CD14-positive monocyte (primary cell): ENCODE data around the gene UNG. TPM values are rescaled to one million over a fixed set of nuclear protein-coding genes. Genes with fewer than 3 reads are reported as not detected.

Experiments used
- DNase-seq, 3 donors: peaks; one replicate each; pipeline ENCODE4 v3.0.0-alpha.2; 2011 to 2022
- H2AFZ ChIP-seq: 2 replicates; pipeline ENCODE4 v1.6.0; 2012; ENCODE audit warnings: mild to moderate bottlenecking, low read depth, low read length, inconsistent platforms; ENCODE audit not compliant: insufficient read depth, poor library complexity, severe bottlenecking
- H3K27ac ChIP-seq, 2 donors: 1 replicate in 1 of 2; 2 replicates in 1 of 2; pipeline ENCODE4 v1.5.1; 2012 to 2013; ENCODE audit warnings: low read length in 2 of 2, control low read depth in 1 of 2, inconsistent platforms in 1 of 2, low read depth in 1 of 2, mild to moderate bottlenecking in 1 of 2
- H3K27me3 ChIP-seq, 2 donors: one replicate each; pipeline versions ENCODE4 v1.6.0 to v1.6.1; 2011 to 2013; ENCODE audit warnings: low read length in 2 of 2; ENCODE audit not compliant: control insufficient read depth in 2 of 2, insufficient read depth in 2 of 2
- H3K36me3 ChIP-seq, 2 donors: replicated peaks in 1 of 2; 1 replicate in 1 of 2; 2 replicates in 1 of 2; pipeline versions ENCODE4 v1.5.1 to v1.6.1; 2012 to 2013; ENCODE audit warnings: low read length in 2 of 2, control low read depth in 1 of 2, inconsistent platforms in 1 of 2, mild to moderate bottlenecking in 1 of 2; ENCODE audit not compliant: insufficient read depth in 2 of 2, control insufficient read depth in 1 of 2
- H3K4me1 ChIP-seq, 2 donors: 1 replicate in 1 of 2; 2 replicates in 1 of 2; pipeline versions ENCODE4 v1.5.1 to v1.6.1; 2012 to 2013; ENCODE audit warnings: low read length in 2 of 2, control low read depth in 1 of 2, inconsistent platforms in 1 of 2, mild to moderate bottlenecking in 1 of 2, moderate library complexity in 1 of 2; ENCODE audit not compliant: insufficient read depth in 2 of 2, control insufficient read depth in 1 of 2
- H3K4me2 ChIP-seq: replicated peaks from 2 replicates; pipeline ENCODE3; 2012; ENCODE audit warnings: low read length, moderate library complexity, mild to moderate bottlenecking; ENCODE audit not compliant: poor library complexity, severe bottlenecking; ENCODE audit errors: extremely low read depth
- H3K4me3 ChIP-seq, 3 experiments: fragments of 200-600 bp in 1 of 3; sonication (generic) in 1 of 3; replicated peaks in 1 of 3; 1 replicate in 2 of 3; 2 replicates in 1 of 3; pipeline ENCODE4 v1.5.1; 2011 to 2013; ENCODE audit warnings: low read length in 3 of 3, mild to moderate bottlenecking in 3 of 3, control low read depth in 2 of 3, low read depth in 2 of 3, inconsistent platforms in 1 of 3, moderate library complexity in 1 of 3
- H3K79me2 ChIP-seq: 2 replicates; pipeline ENCODE4 v1.6.0; 2012; ENCODE audit warnings: mild to moderate bottlenecking, control low read depth, inconsistent platforms, low read length, moderate library complexity; ENCODE audit not compliant: insufficient read depth
- H3K9ac ChIP-seq: 2 replicates; pipeline ENCODE4 v1.6.0; 2017; ENCODE audit warnings: low read length, mild to moderate bottlenecking; ENCODE audit not compliant: insufficient read depth, poor library complexity, severe bottlenecking
- H3K9me3 ChIP-seq, 2 donors: replicated peaks in 1 of 2; 1 replicate in 1 of 2; 2 replicates in 1 of 2; pipeline versions ENCODE4 v1.5.1 to v1.6.1; 2012 to 2013; ENCODE audit warnings: low read length in 2 of 2, control low read depth in 1 of 2; ENCODE audit not compliant: control insufficient read depth in 1 of 2, insufficient read depth in 1 of 2
- H4K20me1 ChIP-seq: 2 replicates; pipeline ENCODE4 v1.6.0; 2012; ENCODE audit warnings: mild to moderate bottlenecking, low read length, control low read depth, moderate library complexity; ENCODE audit not compliant: insufficient read depth
- H3K27ac Mint-ChIP-seq, 7 donors: one replicate each; pipeline ENCODE4 v1.8.0; 2020; ENCODE audit warnings: mild to moderate bottlenecking in 7 of 7, mixed read lengths in 7 of 7, moderate library complexity in 6 of 7, inconsistent platforms in 2 of 7
- H3K27me3 Mint-ChIP-seq, 3 donors: one replicate each; pipeline ENCODE4 v1.8.0; 2021 to 2022; ENCODE audit warnings: low read depth in 3 of 3, mild to moderate bottlenecking in 3 of 3, mixed read lengths in 3 of 3, moderate library complexity in 3 of 3, inconsistent platforms in 1 of 3
- H3K36me3 Mint-ChIP-seq, 2 donors: one replicate each; pipeline ENCODE4 v1.8.0; 2020; ENCODE audit warnings: mixed read lengths in 2 of 2, inconsistent platforms in 1 of 2, mild to moderate bottlenecking in 1 of 2
- H3K4me1 Mint-ChIP-seq: one replicate; pipeline ENCODE4 v1.8.0; 2020; ENCODE audit warnings: mild to moderate bottlenecking, mixed read lengths
- H3K4me3 Mint-ChIP-seq, 2 donors: one replicate each; pipeline ENCODE4 v1.8.0; 2020; ENCODE audit warnings: mild to moderate bottlenecking in 2 of 2, mixed read lengths in 2 of 2, moderate library complexity in 1 of 2
- H3K9me3 Mint-ChIP-seq, 7 donors: one replicate each; pipeline ENCODE4 v1.8.0; 2020 to 2022; ENCODE audit warnings: mixed read lengths in 7 of 7, mild to moderate bottlenecking in 6 of 7, moderate library complexity in 6 of 7, inconsistent platforms in 2 of 7
- CTCF ChIP-seq: fragments of 200-600 bp; IDR thresholded peaks from one replicate; pipeline ENCODE4 v1.8.0; 2022; ENCODE audit warnings: antibody characterized with exemption, mild to moderate bottlenecking
- WGBS: methylation state at CpG from one replicate; pipeline ENCODE4 v1.1.5; 2013; ENCODE audit warnings: missing lambda C conversion rate; ENCODE audit not compliant: insufficient coverage; 5-methylcytosine and 5-hydroxymethylcytosine counted together
- intact Hi-C, 2 donors: fragments of 100-400 bp; cut with micrococcal nuclease; formaldehyde crosslinking; loops; one replicate each; pipeline versions ENCODE4 v1.15.0 to v1.15.1; 2023
- polyA plus RNA-seq, 3 donors: library from polyadenylated mRNA; depleted of rRNA in 1 of 3; unstranded in 2 of 3; stranded (reverse) in 1 of 3; fragments of 300-500 nt in 2 of 3; fragments of >200 nt in 1 of 3; fragmentation: Illumina TruSeq in 2 of 3; gene quantifications; 1 replicate in 2 of 3; 2 replicates in 1 of 3; pipeline ENCODE4 v1.2.3, GENCODE V29; 2012 to 2021

The UNG gene
- polyA plus RNA-seq, 3 donors = 1.1 to 2.1 (median 2.0) TPM

- Histone ChIP-seq H3K27me3 (no peaks in the 10 kb centered on the region), H4K20me1 (no peaks in the 10 kb centered on the region), H2AFZ (no peak overlapping the region), H3K4me2 (no peak overlapping the region), H3K9me3 (no peaks in the 10 kb centered on the region), H3K4me3 (no peak overlapping the region), H3K27ac (peak overlapping the region in 1 of 2 donors; percentile 42), H3K4me1 (peaks cover 18 to 21% of the 10 kb centered on the region in 2 donors), H3K79me2 (peaks cover 11% of the 10 kb centered on the region), H3K36me3 (peaks cover 8 to 24% of the 10 kb centered on the region in 2 donors), H3K9ac (no peak overlapping the region)
- Mint-ChIP-seq H3K9me3 (peaks cover 0 to 2% (median 0%) of the 10 kb centered on the region in 7 donors), H3K4me1 (peaks cover 21% of the 10 kb centered on the region), H3K4me3 (no peak overlapping the region), H3K27me3 (peaks cover 0 to 9% (median under 1%) of the 10 kb centered on the region in 3 donors), H3K36me3 (peaks cover 11 to 20% of the 10 kb centered on the region in 2 donors), H3K27ac (no peak overlapping the region)
- no peak for DNase-seq
- TF ChIP-seq CTCF = no peak
- intact Hi-C loops = loop anchor here in 1 of 2 donors (5.0 kb wide), 1 partner anchor 492 kb away; the partner anchor contains the start of genes ISCU and SART3
Measured at GRCh38 chr12:109054520-109054919, 42.9 kb upstream of the UNG start.

- Mint-ChIP-seq H3K36me3 (peaks cover 22 to 27% of the 10 kb centered on the region in 2 donors), H3K9me3 (peaks cover 0 to 2% (median 0%) of the 10 kb centered on the region in 7 donors), H3K4me3 (no peak overlapping the region), H3K27me3 (peaks cover 0 to 2% (median 0%) of the 10 kb centered on the region in 3 donors), H3K4me1 (peaks cover 18% of the 10 kb centered on the region), H3K27ac (no peak overlapping the region)
- no peaks in the 10 kb centered on the region for H3K9me3 ChIP-seq
- peaks cover 11% of the 10 kb centered on the region for H3K79me2 ChIP-seq
- intact Hi-C loops = no loop called here
- H4K20me1 ChIP-seq = no peaks in the 10 kb centered on the region
- no peak overlapping the region for H3K4me2 ChIP-seq
- WGBS = no CpG with 5 or more reads among the region's 3 CpGs
- H2AFZ ChIP-seq = no peak overlapping the region
- TF ChIP-seq CTCF = no peak
- DNase-seq = no peak
- peaks cover 13 to 34% of the 10 kb centered on the region in 2 donors for H3K36me3 ChIP-seq
- no peak overlapping the region for H3K9ac ChIP-seq
- H3K4me3 ChIP-seq = no peak overlapping the region
- H3K27ac ChIP-seq = no peak overlapping the region
- peaks cover 17 to 18% of the 10 kb centered on the region in 2 donors for H3K4me1 ChIP-seq
- no peaks in the 10 kb centered on the region for H3K27me3 ChIP-seq
Measured at GRCh38 chr12:109056891-109057290, 40.5 kb upstream of the UNG start.
